ENCODE data around the gene CCDC90B. TPM values are rescaled to one million over a fixed set of nuclear protein-coding genes. Genes with fewer than 3 reads are reported as not detected.
"Not testable (repeated sequence)": the region's sequence is repeated elsewhere in the genome, so short reads cannot be mapped to it uniquely, and the experiment has no call there.

Gene CCDC90B
- total RNA-seq, 1 experiment from 2014 or later, result 88.9 TPM

DNA sequence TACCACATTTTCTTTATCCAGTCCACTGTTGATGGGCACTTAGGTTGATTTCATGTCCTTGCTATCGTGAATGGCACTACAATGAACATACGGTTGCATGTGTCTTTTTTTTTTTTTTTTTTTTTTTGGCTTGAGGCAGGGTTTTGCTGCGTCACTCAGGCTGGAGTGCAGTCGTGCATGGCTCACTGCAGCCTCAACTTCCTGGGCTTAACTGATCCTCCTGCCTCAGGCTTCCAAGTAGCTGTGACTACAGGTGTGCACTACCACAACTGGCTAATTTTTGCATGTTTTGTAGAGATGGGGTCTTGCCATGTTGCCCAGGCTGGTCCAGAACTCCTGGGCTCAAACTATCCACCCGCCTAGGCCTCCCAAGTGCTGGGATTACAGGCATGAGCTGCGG is 1.5 kb upstream of the CCDC90B start:
- no peak for DNase-seq (ENCODE audit: low spot score)

DNA sequence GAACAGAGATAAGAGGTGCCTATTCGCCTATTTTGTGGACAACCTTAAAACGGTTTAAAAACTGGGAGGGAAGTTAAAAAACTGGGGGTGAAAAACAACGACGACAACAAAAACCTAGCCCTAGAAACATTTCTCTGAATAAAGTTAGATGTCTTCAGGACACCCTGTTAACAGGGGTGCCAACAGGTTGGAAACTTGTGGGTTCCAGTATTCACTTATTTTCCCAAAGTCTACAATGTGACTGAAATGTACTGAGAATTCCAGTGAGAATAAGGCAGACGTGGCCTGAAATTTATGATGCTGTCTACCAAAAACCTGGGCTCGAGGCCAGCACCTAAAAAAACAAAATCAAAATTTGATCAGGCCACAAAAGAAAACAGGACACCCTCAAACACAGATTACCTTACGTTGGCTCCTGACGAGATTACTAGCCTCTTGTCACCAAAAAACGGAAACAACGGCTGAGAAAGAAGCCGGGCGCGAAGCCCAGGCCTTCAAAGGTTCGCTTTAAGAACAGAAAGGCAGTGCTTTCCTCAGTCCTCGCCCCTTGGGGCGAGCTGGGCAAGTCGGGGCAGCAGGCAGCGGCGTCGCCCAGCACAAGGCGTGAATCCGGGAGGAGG is 906 bp downstream of the CCDC90B start:
- DNase-seq (ENCODE audit: low spot score), result no peak

DNA sequence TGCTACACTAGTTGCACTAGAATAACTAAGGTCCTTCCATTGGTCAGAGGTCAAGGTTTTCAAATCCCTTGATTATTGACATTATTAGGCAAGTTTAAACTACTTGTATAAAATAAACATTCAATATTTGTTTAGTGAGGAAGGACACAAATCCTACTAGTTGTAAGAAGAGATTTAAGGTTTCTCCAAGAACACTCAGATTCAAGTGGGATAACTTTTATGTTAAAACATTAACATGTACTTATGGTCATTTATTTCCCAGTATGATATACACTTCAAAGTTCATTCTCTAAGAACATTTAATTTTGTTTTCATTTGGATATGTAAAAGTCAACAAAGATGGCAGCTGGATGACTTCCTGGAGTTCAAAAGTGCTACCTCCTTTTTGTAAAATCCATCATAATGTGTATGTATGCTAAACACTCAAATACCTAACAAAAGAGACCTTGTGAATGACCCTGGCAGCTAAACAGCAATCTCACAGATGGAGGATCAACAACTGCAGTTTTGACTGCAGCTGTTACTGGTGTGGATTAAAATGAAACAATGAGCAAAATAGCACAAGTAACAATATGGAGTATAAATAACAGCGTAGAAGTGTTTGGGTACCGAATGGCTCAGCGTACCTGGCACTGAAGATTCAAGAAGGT is 1.5 kb downstream of the CCDC90B start:
- no peak for DNase-seq (ENCODE audit: low spot score)

DNA sequence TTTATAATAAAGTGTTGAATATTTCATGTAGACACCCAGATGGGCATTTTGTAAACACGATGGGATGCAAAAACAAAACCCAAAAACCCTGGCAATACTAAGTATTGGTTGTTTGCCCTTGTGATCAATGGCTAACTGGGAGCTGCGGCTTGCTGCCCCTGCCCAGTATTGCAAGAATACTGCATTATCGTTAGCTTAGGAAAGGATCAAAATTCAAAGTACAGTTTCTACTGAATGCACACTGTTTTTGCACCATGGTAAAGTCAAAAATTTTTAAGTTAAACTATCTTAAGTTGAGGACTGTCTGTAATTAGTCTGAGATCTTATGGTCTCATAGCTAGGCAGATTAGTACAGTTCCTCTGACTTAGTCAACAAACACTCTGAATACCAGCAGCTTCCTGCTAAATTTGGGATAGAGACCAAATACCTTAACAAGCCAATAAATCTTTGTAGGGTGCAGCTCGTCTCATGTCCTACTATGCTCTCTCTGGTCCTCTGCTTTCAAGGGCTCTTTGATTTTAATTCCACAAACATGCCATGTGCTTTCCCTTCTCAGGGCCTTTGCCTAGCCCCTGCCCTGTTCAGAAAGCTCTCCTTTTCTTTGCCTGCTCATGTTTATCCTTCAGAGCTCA is 4.0 kb downstream of the CCDC90B start:
- no peak for DNase-seq (ENCODE audit: low spot score)

DNA sequence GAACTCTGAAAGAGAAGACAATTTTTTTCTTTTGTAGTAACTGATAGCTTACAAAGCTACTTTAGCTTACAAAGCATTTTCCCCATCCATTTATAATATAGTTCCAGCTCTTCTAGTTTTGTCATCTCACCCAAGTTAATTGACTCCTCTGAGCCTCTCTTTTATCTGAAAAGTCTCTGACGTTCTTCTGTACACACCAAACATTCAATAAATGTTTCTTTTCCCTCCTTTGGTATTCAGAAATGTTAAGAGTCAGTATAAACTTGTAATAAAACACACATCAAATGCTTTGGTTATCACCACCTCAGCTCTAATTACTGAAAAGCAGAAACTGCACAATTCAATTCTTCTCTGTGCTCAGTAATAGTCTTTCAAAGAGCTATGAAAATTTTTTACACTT is 5.9 kb downstream of the CCDC90B start:
- no peak for DNase-seq (ENCODE audit: low spot score)

DNA sequence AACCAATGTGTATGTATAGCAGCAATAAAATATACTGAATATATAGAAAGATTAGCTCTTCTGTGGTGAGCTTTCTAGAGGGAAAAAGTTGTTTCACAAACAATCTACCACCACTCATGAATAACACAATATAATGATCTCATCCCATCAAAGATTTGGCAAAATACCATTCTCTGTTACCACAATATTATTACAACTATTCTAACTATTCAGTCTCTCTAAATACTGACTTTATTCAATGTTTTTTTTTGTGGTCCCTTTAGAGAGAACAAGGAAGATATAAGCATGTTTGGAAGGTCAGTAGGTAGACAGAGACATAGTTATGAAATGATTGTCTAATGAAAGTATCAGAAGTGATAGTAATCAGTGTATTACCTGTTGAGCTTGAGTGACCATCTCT is 7.8 kb downstream of the CCDC90B start:
- no peak for DNase-seq (ENCODE audit: low spot score)

DNA sequence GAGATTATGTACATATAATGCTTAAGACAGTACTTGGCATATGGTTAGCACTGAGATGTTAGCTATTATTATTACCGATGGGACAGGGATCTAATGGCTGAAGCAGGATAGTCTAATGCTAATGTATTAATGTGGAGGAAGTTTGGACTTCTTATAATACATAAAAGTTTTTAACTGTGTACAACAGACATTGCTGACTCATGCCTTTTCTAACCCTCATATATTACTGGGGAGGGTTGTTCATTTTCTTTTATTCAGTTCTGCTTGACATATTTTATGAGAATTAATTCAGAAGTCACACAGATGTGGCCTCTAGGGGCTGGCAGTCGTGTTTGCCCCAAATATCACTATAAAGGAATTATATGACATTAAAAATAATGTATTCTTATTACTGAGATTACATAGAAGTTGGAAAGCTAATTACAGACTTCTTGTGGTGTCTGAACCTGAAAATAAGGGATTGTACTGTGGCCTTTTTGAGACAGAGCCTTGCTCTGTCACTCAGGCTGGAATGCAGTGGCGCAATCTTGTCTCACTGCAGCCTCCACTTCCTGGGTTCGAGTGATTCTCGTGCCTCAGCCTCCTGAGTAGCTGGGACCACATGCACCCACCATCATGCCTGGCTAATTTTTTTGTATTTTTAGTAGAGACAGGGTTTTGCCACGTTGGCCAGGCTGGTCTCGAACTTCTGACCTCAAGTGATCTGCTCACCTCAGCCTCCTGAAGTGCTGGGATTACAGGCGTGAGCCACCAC is 10.1 kb downstream of the CCDC90B start:
- no peak for DNase-seq (ENCODE audit: low spot score)

DNA sequence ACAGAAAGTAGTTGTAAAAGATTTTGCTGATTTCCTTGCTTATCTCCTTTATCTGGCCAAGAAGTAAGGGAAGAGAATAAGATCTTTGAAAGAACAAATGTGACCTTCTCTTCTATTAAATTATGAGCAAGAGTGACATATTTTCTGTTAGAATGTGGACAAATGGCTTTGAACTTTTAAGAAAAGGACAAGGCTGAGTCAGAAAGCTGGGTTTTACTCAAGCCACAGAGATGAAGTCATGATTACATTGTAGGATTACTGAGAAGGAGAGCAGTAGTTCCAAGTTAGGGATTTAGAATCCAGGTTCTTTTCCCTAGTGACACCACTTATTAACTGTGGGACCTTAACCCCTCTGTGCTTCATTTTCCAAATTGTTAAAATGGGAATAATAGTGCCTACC is 13.5 kb downstream of the CCDC90B start:
- peak; percentile 73 for DNase-seq (ENCODE audit: low spot score)

DNA sequence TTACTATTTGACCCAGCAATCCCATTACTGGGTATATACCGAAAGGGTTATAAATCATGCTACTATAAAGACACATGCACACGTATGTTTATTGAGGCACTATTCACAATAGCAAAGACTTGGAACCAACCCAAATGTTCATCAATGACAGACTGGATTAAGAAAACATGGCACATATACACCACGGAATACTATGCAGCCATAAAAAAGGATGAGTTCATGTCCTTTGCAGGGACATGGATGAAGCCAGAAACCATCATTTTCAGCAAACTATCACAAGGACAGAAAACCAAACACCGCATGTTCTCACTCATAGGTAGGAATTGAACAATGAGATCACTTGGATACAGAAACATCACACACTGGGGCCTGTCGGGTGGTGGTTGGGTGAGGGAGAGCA is 14.4 kb downstream of the CCDC90B start:
- DNase-seq (ENCODE audit: low spot score), result not testable (repeated sequence)

DNA sequence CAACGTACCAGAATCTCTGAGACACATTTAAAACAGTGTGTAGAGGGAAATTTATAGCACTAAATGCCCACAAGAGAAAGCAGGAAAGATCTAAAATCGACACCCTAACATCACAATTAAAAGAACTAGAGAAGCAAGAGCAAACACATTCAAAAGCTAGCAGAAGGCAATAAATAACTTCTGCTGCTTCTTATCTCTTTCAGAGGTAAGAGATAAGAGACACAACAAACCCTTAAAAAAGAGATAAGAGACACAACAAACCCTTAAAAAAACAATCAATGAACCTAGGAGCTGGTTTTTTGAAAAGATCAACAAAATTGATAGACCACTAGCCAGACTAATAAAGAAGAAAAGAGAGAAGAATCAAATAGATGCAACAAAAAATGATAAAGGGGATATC is 17.1 kb downstream of the CCDC90B start:
- not testable (repeated sequence) for DNase-seq (ENCODE audit: low spot score)

DNA sequence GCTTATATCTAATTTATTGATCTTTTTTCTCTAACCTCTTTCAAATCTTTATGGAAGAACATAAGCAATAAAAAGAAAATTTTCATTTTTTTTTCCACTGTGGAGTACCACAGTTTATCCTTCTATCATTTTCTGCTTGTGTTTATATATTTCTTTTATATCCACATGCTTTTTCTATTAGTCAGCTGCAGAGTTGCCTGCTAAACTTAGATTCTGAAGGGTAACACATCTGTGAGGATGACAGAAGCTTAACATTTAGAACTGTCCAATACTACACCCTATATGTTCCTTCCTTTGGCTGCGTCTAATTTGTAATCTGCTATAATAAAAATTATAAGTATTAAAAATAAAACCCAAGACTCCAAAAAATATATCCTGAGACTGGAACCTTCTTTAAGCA is 20.8 kb downstream of the CCDC90B start:
- no peak for DNase-seq (ENCODE audit: low spot score)

DNA sequence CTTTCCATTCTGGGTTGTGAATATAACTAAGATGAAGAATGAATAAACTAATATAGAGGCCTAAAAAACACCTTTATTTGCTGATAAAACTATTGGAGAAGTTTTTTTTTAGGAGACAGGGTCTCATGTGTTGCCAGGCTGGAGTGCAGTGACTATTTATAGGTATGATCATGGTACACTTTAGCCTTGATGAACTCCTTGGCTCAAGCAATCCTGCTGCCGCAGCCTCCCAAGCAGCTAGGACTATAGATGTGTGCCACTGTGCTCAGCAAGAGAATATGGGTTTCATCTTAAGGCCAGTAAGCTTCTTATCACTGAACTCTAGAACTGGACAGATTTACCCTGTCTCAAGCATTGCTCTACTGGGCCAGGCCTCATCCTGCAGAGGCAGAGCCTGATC is 26.6 kb downstream of the CCDC90B start:
- DNase-seq (ENCODE audit: low spot score), result no peak

DNA sequence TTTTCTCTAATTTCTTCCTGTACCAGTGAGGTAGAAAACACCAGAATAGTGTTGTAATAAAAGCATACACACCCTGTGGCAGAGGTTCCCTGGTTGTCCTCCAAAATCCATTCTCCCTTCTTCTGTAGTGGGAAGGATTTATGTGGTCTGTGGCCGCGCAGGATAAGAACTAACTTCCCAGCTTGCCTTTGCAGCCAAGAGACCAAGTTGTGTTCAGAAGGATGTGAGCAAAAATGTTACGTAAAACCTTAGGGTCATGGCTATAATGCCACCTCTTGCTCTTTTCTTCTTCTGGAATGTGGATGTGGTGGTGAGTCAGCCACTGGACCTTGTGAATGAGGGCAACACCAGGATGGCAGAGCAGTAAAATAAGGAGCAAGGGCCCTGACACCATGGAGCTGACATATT is 28.4 kb downstream of the CCDC90B start:
- peak; percentile 98 for DNase-seq (ENCODE audit: low spot score)

DNA sequence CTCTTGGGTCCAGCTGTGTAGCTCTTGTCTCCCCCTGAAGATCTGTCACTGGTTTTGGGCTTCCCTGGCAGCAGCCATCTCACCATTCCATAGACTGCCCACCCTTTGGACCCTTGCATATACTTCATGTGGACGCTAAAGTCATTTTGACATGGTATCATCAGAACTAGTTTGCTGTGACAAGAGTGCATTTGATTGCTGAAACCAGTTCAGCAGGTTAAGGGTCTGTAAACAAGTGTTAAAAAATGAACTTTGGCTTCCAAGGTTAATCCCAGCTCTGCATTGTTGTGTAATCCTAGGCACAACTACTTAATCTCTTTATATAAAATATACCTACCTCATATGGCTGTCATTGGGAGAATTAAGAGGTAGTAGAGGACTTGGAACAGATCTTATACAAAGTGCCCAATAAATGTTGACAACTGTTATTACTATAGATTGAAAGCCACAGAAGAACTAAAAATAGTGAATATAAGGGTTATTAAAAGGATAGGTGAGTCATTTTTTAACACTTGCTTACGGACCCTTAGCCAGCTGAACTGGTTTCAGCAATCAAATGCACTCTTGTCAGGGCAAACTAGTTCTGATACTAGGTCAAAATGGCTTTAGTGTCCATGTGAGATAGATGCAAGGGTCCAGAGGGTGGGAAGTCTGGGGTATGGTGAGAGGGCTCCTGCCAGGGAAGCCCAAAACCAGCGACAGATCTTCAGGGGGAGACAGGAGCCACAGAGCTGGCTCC is 29.4 kb downstream of the CCDC90B start:
- no peak for DNase-seq (ENCODE audit: low spot score)

DNA sequence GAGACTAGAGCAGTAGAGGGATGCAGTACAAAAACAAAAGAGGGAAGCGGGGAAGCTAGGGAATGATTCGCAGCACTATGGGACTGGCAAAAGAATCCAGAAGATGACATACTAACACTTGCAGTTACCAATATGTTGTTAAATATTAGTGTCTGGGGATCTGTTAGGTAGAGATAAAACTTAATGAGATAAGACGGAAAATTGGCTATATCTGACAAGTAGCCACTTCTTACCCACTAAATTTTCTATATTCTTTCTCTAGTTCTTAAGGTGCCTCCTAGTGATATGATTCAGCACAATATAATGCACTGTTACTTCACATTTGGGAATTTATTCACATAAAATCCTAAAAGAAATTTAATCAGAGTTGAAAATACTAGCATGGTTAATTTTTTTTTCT is 30.8 kb downstream of the CCDC90B start:
- DNase-seq (ENCODE audit: low spot score), result no peak

DNA sequence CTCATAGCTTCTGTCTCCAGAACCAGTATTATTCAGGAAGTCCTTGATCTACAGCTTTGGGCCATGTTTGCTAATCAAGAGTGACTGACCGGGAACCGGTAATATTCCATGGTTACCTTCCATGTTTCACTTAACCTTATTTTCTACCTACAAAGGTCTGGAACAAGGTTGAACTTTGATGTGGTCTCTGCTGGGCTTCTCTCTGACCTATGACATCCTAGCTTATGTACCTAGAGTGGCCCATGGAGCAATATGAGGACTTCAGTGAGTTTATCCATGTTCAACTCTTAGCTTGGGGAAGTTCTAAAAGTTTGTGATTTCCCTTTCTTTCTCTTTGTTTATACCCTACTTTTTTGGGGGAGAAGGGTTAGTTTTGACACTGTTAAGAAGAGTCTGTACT is 33.2 kb downstream of the CCDC90B start:
- DNase-seq (ENCODE audit: low spot score), result no peak

DNA sequence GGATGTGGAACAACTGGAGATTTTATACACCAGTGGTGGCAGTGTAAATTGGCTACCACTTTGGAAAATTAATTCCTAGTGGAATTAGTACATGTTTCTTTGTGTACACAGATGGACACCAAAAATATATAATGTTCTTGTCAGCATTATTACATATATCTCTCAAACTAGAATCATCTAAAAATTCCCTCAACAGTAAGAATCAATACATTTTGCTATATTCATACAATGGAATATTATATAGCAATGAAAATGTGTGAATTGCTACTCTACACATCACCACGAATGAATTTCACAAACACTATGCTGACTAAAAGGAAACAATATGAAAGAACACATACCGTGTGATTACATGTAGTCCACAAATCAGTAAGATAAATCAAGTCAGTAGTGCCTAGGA is 33.9 kb downstream of the CCDC90B start:
- DNase-seq (ENCODE audit: low spot score), result no peak

DNA sequence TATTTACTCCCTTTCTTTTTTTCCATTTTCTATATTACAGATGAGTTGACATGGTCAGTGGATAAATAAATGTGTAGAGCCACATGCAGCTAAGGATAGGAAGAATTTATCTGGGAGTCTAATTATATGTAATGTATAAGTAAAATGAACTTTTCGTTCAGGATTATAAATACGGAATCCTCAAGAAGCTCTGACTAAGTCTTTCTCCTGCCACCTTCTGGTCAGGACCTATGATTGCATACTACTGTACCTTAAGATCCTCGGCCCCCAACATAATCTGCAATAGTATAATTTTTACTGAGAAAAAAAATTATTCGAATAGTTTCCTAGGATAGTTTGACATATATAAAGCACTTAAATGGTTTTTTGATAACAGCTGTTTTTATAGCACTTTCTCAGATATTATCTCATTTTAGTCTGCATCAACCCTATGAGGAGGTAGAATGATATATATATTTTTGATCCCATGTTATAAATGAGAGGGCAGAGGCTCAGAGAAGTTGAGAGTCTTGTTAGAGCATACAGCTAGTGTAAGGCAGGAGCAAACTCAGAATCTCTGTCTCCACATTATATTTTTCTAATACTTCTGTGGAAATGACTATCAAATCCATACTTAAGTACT is 36.1 kb downstream of the CCDC90B start:
- DNase-seq (ENCODE audit: low spot score), result peak; percentile 49

DNA sequence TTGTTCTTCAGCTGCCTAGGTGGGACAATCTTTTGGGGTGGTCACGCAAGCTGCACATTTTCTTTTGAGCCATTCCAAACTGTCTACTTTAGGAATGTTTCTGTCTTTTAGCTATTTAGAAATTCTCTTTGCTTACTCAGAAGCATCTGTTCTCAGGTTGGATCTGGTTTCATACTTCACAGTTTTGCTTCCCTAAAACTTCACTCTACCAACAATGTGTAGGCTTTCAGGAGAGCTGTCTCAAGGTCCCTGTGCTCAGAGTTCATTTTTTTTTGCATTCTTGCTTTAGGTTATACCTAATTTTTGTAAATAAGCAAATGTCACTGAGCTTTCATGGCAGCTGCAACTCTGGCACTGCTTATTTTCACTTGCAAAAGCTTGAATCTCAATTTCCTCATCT is 36.7 kb downstream of the CCDC90B start:
- DNase-seq (ENCODE audit: low spot score), result no peak

DNA sequence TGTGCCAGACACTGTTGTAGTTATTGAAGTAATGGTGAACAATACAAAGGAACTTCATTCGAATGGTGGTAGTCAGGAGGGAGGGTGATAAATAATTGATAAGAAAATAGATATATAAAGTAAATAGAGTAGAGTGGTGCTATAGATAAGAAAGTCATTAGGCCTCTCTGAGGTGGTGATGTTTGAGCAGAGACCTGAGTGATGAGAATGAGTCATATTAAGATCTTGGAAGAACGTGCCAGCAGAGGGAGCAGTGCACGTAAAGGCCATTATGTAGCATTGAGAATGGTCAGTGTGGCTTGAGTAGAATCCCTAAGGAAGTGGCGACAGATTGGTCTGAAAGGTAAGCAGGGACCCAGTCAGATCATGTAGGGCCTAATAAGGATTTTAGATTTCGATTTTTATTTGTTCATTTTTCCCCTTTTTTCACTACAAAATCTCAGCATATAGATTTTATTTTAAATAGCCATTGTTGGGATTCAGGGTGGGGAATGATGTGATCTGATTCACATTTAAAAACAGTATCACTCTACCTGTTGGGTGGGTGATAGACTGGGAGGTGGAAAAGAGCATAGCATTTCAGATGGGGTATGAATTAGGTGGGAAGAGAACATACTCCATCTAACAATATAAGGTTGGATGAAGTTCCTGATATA is 44.7 kb downstream of the CCDC90B start:
- peak; percentile 87 for DNase-seq (ENCODE audit: low spot score)

DNA sequence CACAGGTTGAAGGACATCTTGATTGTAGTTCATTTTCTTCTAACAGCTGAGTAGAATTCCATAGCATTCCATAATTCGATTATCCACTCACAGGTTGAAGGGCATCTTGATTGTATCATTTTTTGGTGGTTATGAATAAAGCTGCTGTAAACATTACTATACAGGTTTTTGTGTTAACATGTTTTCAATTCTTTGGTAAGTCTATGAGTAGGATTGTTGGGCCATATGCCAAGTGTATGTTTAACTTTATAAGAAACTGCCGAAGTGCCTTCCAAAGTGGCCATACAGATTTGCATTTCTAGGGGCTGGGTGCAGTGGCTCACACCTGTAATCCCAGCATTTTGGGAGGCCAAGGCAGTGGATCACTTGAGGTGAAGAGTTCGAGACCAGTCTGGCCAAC is 48.1 kb downstream of the CCDC90B start:
- DNase-seq (ENCODE audit: low spot score), result no peak
